SK-N-MC (cell line): ENCODE measurements around the gene CYP2S1.
"Not testable (repeated sequence)": the region's sequence is repeated elsewhere in the genome, so short reads cannot be mapped to it uniquely, and the experiment has no call there.

Source experiments
- DNase-seq: peaks from one replicate; pipeline ENCODE4 v3.0.0-alpha.2; 2011; ENCODE audit warnings: low read depth, low spot score
- H3K27ac ChIP-seq: fragments of 200-600 bp; sonication (generic); 2 replicates; pipeline ENCODE4 v1.5.1; 2016; ENCODE audit warnings: mixed run types
- H3K36me3 ChIP-seq: fragments of 200-600 bp; sonication (generic); 2 replicates; pipeline ENCODE4 v1.6.1; 2017; ENCODE audit warnings: antibody characterized with exemption, low read length, mixed read lengths; ENCODE audit not compliant: insufficient read depth
- H3K4me3 ChIP-seq: fragments of 200-600 bp; sonication (generic); 2 replicates; pipeline ENCODE4 v1.5.1; 2016
- H3K9ac ChIP-seq: fragments of 200-600 bp; sonication (generic); 2 replicates; pipeline ENCODE4 v1.8.0; 2017; ENCODE audit warnings: mixed run types, mixed read lengths; ENCODE audit not compliant: insufficient read length
- H3K9me3 ChIP-seq: fragments of 200-600 bp; sonication (generic); 2 replicates; pipeline ENCODE4 v1.6.1; 2017; ENCODE audit warnings: low read depth, mild to moderate bottlenecking, antibody characterized with exemption, low read length, moderate library complexity, mixed read lengths
- EZH2 ChIP-seq: fragments of 200-600 bp; sonication (generic); IDR thresholded peaks from one replicate; pipeline ENCODE4 v1.6.1; 2017; ENCODE audit warnings: antibody characterized with exemption
- FOXP2 ChIP-seq: optimal IDR thresholded peaks from 2 replicates; pipeline ENCODE3; 2011; ENCODE audit warnings: mild to moderate bottlenecking, moderate library complexity; ENCODE audit not compliant: insufficient read depth; ENCODE audit errors: extremely low read length, control extremely low read depth
- POLR2AphosphoS5 ChIP-seq: IDR thresholded peaks from 2 replicates; pipeline ENCODE4 v1.6.1; 2012; ENCODE audit warnings: mild to moderate bottlenecking, low read depth, low read length, borderline replicate concordance

CYP2S1 gene

GRCh38 chr19:41221514-41222205 lies 28.6 kb downstream of the CYP2S1 start:
- Histone ChIP-seq H3K4me3 (no peak overlapping the region), H3K27ac (no peak overlapping the region), H3K36me3 (no peaks in the 10 kb centered on the region), H3K9me3 (no peaks in the 10 kb centered on the region), H3K9ac (no peak overlapping the region)
- TF ChIP-seq POLR2AphosphoS5 (no peak), EZH2 (no peak), FOXP2 (no peak)
- no peak for DNase-seq

GRCh38 chr19:41222240-41222639 lies 29.2 kb downstream of the CYP2S1 start:
- no peak for DNase-seq
- Histone ChIP-seq H3K4me3 (no peak overlapping the region), H3K27ac (no peak overlapping the region), H3K9ac (no peak overlapping the region), H3K9me3 (no peaks in the 10 kb centered on the region), H3K36me3 (no peaks in the 10 kb centered on the region)
- TF ChIP-seq POLR2AphosphoS5 (no peak), FOXP2 (no peak), EZH2 (no peak)

- no peak overlapping the region for H3K9ac ChIP-seq
- H3K4me3 ChIP-seq, result no peak overlapping the region
- TF ChIP-seq POLR2AphosphoS5 (no peak), EZH2 (no peak), FOXP2 (no peak)
- H3K27ac ChIP-seq, result no peak overlapping the region
- no peaks in the 10 kb centered on the region for H3K36me3 ChIP-seq
- no peaks in the 10 kb centered on the region for H3K9me3 ChIP-seq
- DNase-seq, result no peak
These were observed 30.6 kb downstream of the CYP2S1 start for GRCh38 chr19:41223431-41224234.

GRCh38 chr19:41224632-41225031 lies 31.6 kb downstream of the CYP2S1 start:
- H3K9me3 ChIP-seq, result no peaks in the 10 kb centered on the region
- no peak overlapping the region for H3K9ac ChIP-seq
- no peaks in the 10 kb centered on the region for H3K36me3 ChIP-seq
- DNase-seq, result no peak
- no peak overlapping the region for H3K27ac ChIP-seq
- H3K4me3 ChIP-seq, result no peak overlapping the region
- no peak for TF ChIP-seq POLR2AphosphoS5
- no peak for TF ChIP-seq FOXP2
- no peak for TF ChIP-seq EZH2

- no peaks in the 10 kb centered on the region for H3K9me3 ChIP-seq
- DNase-seq, result no peak
- H3K9ac ChIP-seq, result no peak overlapping the region
- H3K27ac ChIP-seq, result no peak overlapping the region
- TF ChIP-seq EZH2 (no peak), FOXP2 (no peak), POLR2AphosphoS5 (no peak)
- no peaks in the 10 kb centered on the region for H3K36me3 ChIP-seq
- H3K4me3 ChIP-seq, result no peak overlapping the region
These were observed 32.4 kb downstream of the CYP2S1 start for GRCh38 chr19:41225238-41226052.

- no peak for DNase-seq
- no peak overlapping the region for H3K27ac ChIP-seq
- H3K9ac ChIP-seq, result no peak overlapping the region
These were observed 33.2 kb downstream of the CYP2S1 start for GRCh38 chr19:41226053-41226873.

GRCh38 chr19:41226874-41227390 lies 33.9 kb downstream of the CYP2S1 start:
- no peak overlapping the region for H3K27ac ChIP-seq
- H3K4me3 ChIP-seq, result no peak overlapping the region
- H3K9me3 ChIP-seq, result no peaks in the 10 kb centered on the region
- TF ChIP-seq FOXP2, result no peak
- TF ChIP-seq POLR2AphosphoS5, result no peak
- TF ChIP-seq EZH2, result no peak
- no peak for DNase-seq
- H3K36me3 ChIP-seq, result no peaks in the 10 kb centered on the region
- H3K9ac ChIP-seq, result no peak overlapping the region

More at GRCh38 chr19:41226053-41226873, 33.2 kb downstream of the CYP2S1 start:
- Histone ChIP-seq H3K9me3 (no peaks in the 10 kb centered on the region), H3K4me3 (no peak overlapping the region), H3K36me3 (no peaks in the 10 kb centered on the region)
- TF ChIP-seq EZH2, result no peak
- TF ChIP-seq FOXP2, result no peak

- Histone ChIP-seq H3K9ac (no peak overlapping the region), H3K4me3 (no peak overlapping the region), H3K9me3 (no peaks in the 10 kb centered on the region), H3K27ac (no peak overlapping the region), H3K36me3 (no peaks in the 10 kb centered on the region)
- DNase-seq, result no peak
- TF ChIP-seq FOXP2, result no peak
- TF ChIP-seq EZH2, result no peak
- no peak for TF ChIP-seq POLR2AphosphoS5
These were observed 35.5 kb downstream of the CYP2S1 start for GRCh38 chr19:41228486-41228885.

GRCh38 chr19:41229338-41229737 lies 36.3 kb downstream of the CYP2S1 start:
- not testable (repeated sequence) for H3K36me3 ChIP-seq, H3K9me3 ChIP-seq, H3K4me3 ChIP-seq, DNase-seq, H3K27ac ChIP-seq, H3K9ac ChIP-seq
